GM23338 (cell line): ENCODE measurements around the gene ARL4D. TPM values are rescaled to one million over a fixed set of nuclear protein-coding genes. Genes with fewer than 3 reads are reported as not detected.

ENCODE experiments used
- ATAC-seq: fragments of 200-7000 bp; cut with Tn5 transposase; 3 replicates; pipeline ENCODE4 v1.9.1; 2020
- DNase-seq: peaks from one replicate; pipeline ENCODE4 v3.0.0-alpha.2; 2015; ENCODE audit warnings: low spot score
- H2AFZ ChIP-seq: fragments of 200-600 bp; sonication (generic); 2 replicates; pipeline ENCODE4 v1.8.0; 2016; ENCODE audit warnings: antibody characterized with exemption, mild to moderate bottlenecking, moderate library complexity
- H3F3A ChIP-seq: fragments of 200-600 bp; sonication (generic); replicated peaks from 2 replicates; pipeline ENCODE4 v1.8.0; 2017; ENCODE audit warnings: antibody characterized with exemption, mixed run types, low read depth
- H3K27ac ChIP-seq: fragments of 200-600 bp; sonication (generic); 2 replicates; pipeline ENCODE4 v1.6.1; 2016; ENCODE audit warnings: low read depth
- H3K27me3 ChIP-seq: fragments of 200-600 bp; sonication (generic); 2 replicates; pipeline ENCODE4 v1.8.0; 2016; ENCODE audit warnings: mild to moderate bottlenecking, mixed run types, moderate library complexity; ENCODE audit not compliant: insufficient read depth
- H3K36me3 ChIP-seq: fragments of 200-600 bp; sonication (generic); 2 replicates; pipeline ENCODE4 v1.8.0; 2016; ENCODE audit warnings: mild to moderate bottlenecking; ENCODE audit not compliant: insufficient read depth
- H3K4me1 ChIP-seq: fragments of 200-600 bp; sonication (generic); 2 replicates; pipeline ENCODE4 v1.8.0; 2016; ENCODE audit warnings: mild to moderate bottlenecking, moderate library complexity; ENCODE audit not compliant: insufficient read depth
- H3K4me2 ChIP-seq: fragments of 200-600 bp; sonication (generic); 2 replicates; pipeline ENCODE4 v1.7.1; 2017; ENCODE audit warnings: mixed run types
- H3K4me3 ChIP-seq: fragments of 200-600 bp; sonication (generic); 2 replicates; pipeline ENCODE4 v1.6.1; 2016; ENCODE audit warnings: mixed run types
- H3K79me2 ChIP-seq: fragments of 200-600 bp; sonication (generic); replicated peaks from 2 replicates; pipeline ENCODE4 v1.8.0; 2017; ENCODE audit warnings: mild to moderate bottlenecking; ENCODE audit not compliant: insufficient read depth
- H3K9me2 ChIP-seq: fragments of 200-600 bp; sonication (generic); 2 replicates; pipeline ENCODE4 v1.8.0; 2017; ENCODE audit not compliant: insufficient read depth
- H4K20me1 ChIP-seq: fragments of 200-600 bp; sonication (generic); replicated peaks from 2 replicates; pipeline ENCODE4 v1.8.0; 2017; ENCODE audit warnings: mild to moderate bottlenecking; ENCODE audit not compliant: insufficient read depth
- H3K27ac Mint-ChIP-seq: 2 replicates; pipeline ENCODE4 v1.8.0; 2020; ENCODE audit warnings: inconsistent platforms, mild to moderate bottlenecking, moderate library complexity, mixed read lengths
- H3K27me3 Mint-ChIP-seq: 3 replicates; pipeline ENCODE4 v1.8.0; 2022; ENCODE audit warnings: low read depth, mild to moderate bottlenecking, moderate library complexity, mixed read lengths, inconsistent platforms; ENCODE audit not compliant: insufficient read depth, poor library complexity
- H3K36me3 Mint-ChIP-seq: 3 replicates; pipeline ENCODE4 v1.8.0; 2021; ENCODE audit warnings: low read depth, mild to moderate bottlenecking, inconsistent platforms, moderate library complexity, mixed read lengths
- H3K4me1 Mint-ChIP-seq: 3 replicates; pipeline ENCODE4 v1.8.0; 2020; ENCODE audit warnings: mild to moderate bottlenecking, inconsistent platforms, mixed read lengths
- H3K4me3 Mint-ChIP-seq: 3 replicates; pipeline ENCODE4 v1.8.0; 2021; ENCODE audit warnings: moderate library complexity, mild to moderate bottlenecking, inconsistent platforms, mixed read lengths
- H3K9me3 Mint-ChIP-seq: 3 replicates; pipeline ENCODE4 v1.8.0; 2020; ENCODE audit warnings: moderate library complexity, mild to moderate bottlenecking, inconsistent platforms, mixed read lengths
- EZH2 ChIP-seq: fragments of 200-600 bp; sonication (generic); IDR thresholded peaks from one replicate; pipeline ENCODE4 v1.8.0; 2017; ENCODE audit warnings: antibody characterized with exemption, mild to moderate bottlenecking, low read depth; ENCODE audit not compliant: unreplicated experiment
- EZH2phosphoT487 ChIP-seq: fragments of 200-600 bp; sonication (generic); IDR thresholded peaks from one replicate; pipeline ENCODE4 v1.8.1; 2018; ENCODE audit warnings: antibody characterized with exemption; ENCODE audit not compliant: unreplicated experiment
- JUNB ChIP-seq: IDR thresholded peaks from one replicate; pipeline ENCODE4 v1.6.1; 2016; ENCODE audit warnings: antibody characterized with exemption; ENCODE audit not compliant: unreplicated experiment
- POLR2AphosphoS5 ChIP-seq: IDR thresholded peaks from 2 replicates; pipeline ENCODE4 v1.6.1; 2016; ENCODE audit warnings: antibody characterized with exemption, low read depth
- STAT1 ChIP-seq: IDR thresholded peaks from one replicate; pipeline ENCODE4 v1.6.1; 2016; ENCODE audit warnings: antibody characterized with exemption; ENCODE audit not compliant: unreplicated experiment
- ZNF331 ChIP-seq: fragments of 250-450 bp; sonication (Bioruptor Pico); IDR thresholded peaks from 2 replicates; pipeline ENCODE4 v1.5.0; 2020; ENCODE audit warnings: low read depth, mild to moderate bottlenecking, moderate library complexity
- polyA plus RNA-seq: library from polyadenylated mRNA; unstranded; fragments of >200 nt; fragmentation: Nextera tagmentation; extraction: Ambion mirVana; gene quantifications from 2 replicates; pipeline ENCODE4 v1.2.1, GENCODE V29; 2016
- total RNA-seq: library from RNA; depleted of rRNA; stranded (reverse); fragments of >200 nt; shearing (Covaris generic); gene quantifications from 2 replicates; pipeline ENCODE4 v1.2.3, GENCODE V29; 2014
- TF ChIP-seq, protein P1 (sequence below): fragments of 250-450 bp; sonication (Bioruptor Pico); IDR thresholded peaks from 2 replicates; pipeline ENCODE4 v1.5.0; 2020; ENCODE audit warnings: mild to moderate bottlenecking, moderate library complexity

ARL4D gene
- total and polyA plus RNA-seq, 2 experiments from 2014 or later, result 8.7 to 9.5 TPM

- TF ChIP-seq, protein P1, sequence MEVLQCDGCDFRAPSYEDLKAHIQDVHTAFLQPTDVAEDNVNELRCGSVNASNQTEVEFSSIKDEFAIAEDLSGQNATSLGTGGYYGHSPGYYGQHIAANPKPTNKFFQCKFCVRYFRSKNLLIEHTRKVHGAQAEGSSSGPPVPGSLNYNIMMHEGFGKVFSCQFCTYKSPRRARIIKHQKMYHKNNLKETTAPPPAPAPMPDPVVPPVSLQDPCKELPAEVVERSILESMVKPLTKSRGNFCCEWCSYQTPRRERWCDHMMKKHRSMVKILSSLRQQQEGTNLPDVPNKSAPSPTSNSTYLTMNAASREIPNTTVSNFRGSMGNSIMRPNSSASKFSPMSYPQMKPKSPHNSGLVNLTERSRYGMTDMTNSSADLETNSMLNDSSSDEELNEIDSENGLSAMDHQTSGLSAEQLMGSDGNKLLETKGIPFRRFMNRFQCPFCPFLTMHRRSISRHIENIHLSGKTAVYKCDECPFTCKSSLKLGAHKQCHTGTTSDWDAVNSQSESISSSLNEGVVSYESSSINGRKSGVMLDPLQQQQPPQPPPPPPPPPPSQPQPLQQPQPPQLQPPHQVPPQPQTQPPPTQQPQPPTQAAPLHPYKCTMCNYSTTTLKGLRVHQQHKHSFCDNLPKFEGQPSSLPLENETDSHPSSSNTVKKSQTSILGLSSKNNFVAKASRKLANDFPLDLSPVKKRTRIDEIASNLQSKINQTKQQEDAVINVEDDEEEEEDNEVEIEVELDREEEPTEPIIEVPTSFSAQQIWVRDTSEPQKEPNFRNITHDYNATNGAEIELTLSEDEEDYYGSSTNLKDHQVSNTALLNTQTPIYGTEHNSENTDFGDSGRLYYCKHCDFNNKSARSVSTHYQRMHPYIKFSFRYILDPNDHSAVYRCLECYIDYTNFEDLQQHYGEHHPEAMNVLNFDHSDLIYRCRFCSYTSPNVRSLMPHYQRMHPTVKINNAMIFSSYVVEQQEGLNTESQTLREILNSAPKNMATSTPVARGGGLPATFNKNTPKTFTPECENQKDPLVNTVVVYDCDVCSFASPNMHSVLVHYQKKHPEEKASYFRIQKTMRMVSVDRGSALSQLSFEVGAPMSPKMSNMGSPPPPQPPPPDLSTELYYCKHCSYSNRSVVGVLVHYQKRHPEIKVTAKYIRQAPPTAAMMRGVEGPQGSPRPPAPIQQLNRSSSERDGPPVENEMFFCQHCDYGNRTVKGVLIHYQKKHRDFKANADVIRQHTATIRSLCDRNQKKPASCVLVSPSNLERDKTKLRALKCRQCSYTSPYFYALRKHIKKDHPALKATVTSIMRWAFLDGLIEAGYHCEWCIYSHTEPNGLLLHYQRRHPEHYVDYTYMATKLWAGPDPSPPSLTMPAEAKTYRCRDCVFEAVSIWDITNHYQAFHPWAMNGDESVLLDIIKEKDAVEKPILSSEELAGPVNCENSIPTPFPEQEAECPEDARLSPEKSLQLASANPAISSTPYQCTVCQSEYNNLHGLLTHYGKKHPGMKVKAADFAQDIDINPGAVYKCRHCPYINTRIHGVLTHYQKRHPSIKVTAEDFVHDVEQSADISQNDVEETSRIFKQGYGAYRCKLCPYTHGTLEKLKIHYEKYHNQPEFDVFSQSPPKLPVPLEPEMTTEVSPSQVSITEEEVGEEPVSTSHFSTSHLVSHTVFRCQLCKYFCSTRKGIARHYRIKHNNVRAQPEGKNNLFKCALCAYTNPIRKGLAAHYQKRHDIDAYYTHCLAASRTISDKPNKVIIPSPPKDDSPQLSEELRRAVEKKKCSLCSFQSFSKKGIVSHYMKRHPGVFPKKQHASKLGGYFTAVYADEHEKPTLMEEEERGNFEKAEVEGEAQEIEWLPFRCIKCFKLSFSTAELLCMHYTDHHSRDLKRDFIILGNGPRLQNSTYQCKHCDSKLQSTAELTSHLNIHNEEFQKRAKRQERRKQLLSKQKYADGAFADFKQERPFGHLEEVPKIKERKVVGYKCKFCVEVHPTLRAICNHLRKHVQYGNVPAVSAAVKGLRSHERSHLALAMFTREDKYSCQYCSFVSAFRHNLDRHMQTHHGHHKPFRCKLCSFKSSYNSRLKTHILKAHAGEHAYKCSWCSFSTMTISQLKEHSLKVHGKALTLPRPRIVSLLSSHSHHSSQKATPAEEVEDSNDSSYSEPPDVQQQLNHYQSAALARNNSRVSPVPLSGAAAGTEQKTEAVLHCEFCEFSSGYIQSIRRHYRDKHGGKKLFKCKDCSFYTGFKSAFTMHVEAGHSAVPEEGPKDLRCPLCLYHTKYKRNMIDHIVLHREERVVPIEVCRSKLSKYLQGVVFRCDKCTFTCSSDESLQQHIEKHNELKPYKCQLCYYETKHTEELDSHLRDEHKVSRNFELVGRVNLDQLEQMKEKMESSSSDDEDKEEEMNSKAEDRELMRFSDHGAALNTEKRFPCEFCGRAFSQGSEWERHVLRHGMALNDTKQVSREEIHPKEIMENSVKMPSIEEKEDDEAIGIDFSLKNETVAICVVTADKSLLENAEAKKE (CRISPR knock-in tag), result no peak
- no peak for TF ChIP-seq EZH2phosphoT487
- no peak for TF ChIP-seq POLR2AphosphoS5
- TF ChIP-seq ZNF331 (CRISPR knock-in tag), result no peak
These were observed 10.3 kb downstream of the ARL4D start (continued) for GRCh38 chr17:43409131-43409530.

- no peak overlapping the region for H3K27ac ChIP-seq
- H2AFZ ChIP-seq, result peak overlapping the region; percentile 52; the same call in 1 of the 2 replicates
- no peaks in the 10 kb centered on the region for H4K20me1 ChIP-seq
- no peaks in the 10 kb centered on the region for H3K36me3 ChIP-seq
- ATAC-seq (no peak), DNase-seq (no peak)
- peaks cover 7% of the 10 kb centered on the region for H3K27me3 Mint-ChIP-seq
- H3K4me2 ChIP-seq, result no peak overlapping the region
- no peak overlapping the region for H3K4me3 Mint-ChIP-seq
- peaks cover 11% of the 10 kb centered on the region for H3K4me1 ChIP-seq
- H3K4me1 Mint-ChIP-seq, result peaks cover 24% of the 10 kb centered on the region
- H3K27ac Mint-ChIP-seq, result no peak overlapping the region
- no peaks in the 10 kb centered on the region for H3F3A ChIP-seq
- no peaks in the 10 kb centered on the region for H3K27me3 ChIP-seq
- no peaks in the 10 kb centered on the region for H3K36me3 Mint-ChIP-seq
- 0 out of 2 replicates have a peak, but pooled peaks cover 4% of the 10 kb centered on the region for H3K9me2 ChIP-seq
- no peaks in the 10 kb centered on the region for H3K79me2 ChIP-seq
- H3K4me3 ChIP-seq, result no peak overlapping the region
- H3K9me3 Mint-ChIP-seq, result no peaks in the 10 kb centered on the region
- TF ChIP-seq STAT1, result no peak
- no peak for TF ChIP-seq JUNB
- TF ChIP-seq, protein P1 (CRISPR knock-in tag), result no peak
- TF ChIP-seq EZH2, result no peak
These were observed 12.0 kb downstream of the ARL4D start for GRCh38 chr17:43410557-43411368.
